Measurements from ENCODE around the gene NKIRAS2. TPM values are rescaled to one million over a fixed set of nuclear protein-coding genes. Genes with fewer than 3 reads are reported as not detected.

The NKIRAS2 gene
- total RNA-seq, 2 donors from 2014 or later, result 38.8 to 98.8 TPM

DNA sequence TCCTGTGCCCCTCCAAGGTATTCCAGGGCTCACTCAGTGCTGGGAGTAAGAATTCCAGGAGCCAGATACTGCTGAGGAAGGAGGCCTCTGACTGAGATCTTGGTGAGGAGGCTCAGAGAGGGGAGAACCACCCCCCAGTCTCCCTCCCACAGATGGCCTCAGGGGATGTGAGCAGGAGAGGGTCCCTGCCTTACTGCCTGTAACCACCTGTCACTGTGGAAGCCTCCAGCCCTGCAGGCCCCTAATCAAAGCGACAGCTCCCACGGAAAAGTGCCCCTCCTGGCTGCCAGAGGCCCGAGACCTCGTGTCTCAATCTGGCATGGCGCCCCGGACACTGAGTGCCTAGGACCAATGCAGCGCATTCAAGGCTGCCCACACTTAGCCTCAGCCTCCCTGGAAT is 38.2 kb downstream of the NKIRAS2 start:
- DNase-seq (ENCODE audit: low spot score), result no peak

GRCh38 chr17:42059815-42060214 is 39.9 kb downstream of the NKIRAS2 start:
- H3K4me1 ChIP-seq (replicated peaks), result no peaks in the 10 kb centered on the region
- H3K36me3 ChIP-seq, result no peaks in the 10 kb centered on the region
- TF ChIP-seq POLR2AphosphoS5 (IDR thresholded peaks at IDR 0.05) (no peak), POLR2A (IDR thresholded peaks at IDR 0.05) (no peak)
- TF ChIP-seq, protein P1, sequence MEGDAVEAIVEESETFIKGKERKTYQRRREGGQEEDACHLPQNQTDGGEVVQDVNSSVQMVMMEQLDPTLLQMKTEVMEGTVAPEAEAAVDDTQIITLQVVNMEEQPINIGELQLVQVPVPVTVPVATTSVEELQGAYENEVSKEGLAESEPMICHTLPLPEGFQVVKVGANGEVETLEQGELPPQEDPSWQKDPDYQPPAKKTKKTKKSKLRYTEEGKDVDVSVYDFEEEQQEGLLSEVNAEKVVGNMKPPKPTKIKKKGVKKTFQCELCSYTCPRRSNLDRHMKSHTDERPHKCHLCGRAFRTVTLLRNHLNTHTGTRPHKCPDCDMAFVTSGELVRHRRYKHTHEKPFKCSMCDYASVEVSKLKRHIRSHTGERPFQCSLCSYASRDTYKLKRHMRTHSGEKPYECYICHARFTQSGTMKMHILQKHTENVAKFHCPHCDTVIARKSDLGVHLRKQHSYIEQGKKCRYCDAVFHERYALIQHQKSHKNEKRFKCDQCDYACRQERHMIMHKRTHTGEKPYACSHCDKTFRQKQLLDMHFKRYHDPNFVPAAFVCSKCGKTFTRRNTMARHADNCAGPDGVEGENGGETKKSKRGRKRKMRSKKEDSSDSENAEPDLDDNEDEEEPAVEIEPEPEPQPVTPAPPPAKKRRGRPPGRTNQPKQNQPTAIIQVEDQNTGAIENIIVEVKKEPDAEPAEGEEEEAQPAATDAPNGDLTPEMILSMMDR (IDR thresholded peaks at IDR 0.05), result no peak
- no peak for DNase-seq (ENCODE audit: low spot score)
- 79% methylated on average over 4 of the region's 4 CpGs for WGBS
- H3K4me3 ChIP-seq, result no peak overlapping the region
- no peak overlapping the region for H3K27ac ChIP-seq
- intact Hi-C loops (cut with DNase I), result no loop called here
- no peaks in the 10 kb centered on the region for H3K27me3 ChIP-seq (replicated peaks; ENCODE audit: insufficient read depth)
- no peaks in the 10 kb centered on the region for H3K9me3 ChIP-seq

More for the DNA sequence above, 38.2 kb downstream of the NKIRAS2 start:
- no peak overlapping the region for H3K4me3 ChIP-seq
- H3K36me3 ChIP-seq, result no peaks in the 10 kb centered on the region
- H3K4me1 ChIP-seq (replicated peaks), result no peaks in the 10 kb centered on the region
- TF ChIP-seq POLR2AphosphoS5 (IDR thresholded peaks at IDR 0.05) (no peak), POLR2A (IDR thresholded peaks at IDR 0.05) (no peak)
- TF ChIP-seq, protein P1 (IDR thresholded peaks at IDR 0.05), result no peak
- WGBS, result 63% methylated on average over 7 of the region's 7 CpGs
- H3K9me3 ChIP-seq, result no peaks in the 10 kb centered on the region
- no peaks in the 10 kb centered on the region for H3K27me3 ChIP-seq (replicated peaks; ENCODE audit: insufficient read depth)
- intact Hi-C loops (cut with DNase I), result no loop called here
- no peak overlapping the region for H3K27ac ChIP-seq

DNA sequence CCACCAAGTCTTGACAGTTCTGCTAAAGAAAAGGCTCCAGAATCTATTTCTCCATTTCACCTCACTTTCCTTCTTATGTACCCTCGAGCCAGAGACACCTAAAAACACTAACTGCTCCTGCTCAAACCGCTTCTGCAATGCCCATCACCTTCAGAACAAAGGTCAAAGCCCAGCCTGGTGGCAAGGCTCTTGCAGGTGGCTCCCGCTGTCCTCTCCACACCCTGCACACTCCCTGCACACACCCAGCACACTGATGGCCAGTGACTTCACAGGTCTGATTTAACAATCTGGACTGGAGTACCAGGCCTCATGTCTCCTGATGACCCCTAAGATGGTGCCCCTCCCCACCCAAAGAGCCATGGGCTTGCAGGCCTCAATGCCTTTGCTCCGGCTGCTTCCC is 40.3 kb downstream of the NKIRAS2 start:
- intact Hi-C loops (cut with DNase I), result no loop called here
- Histone ChIP-seq H3K27ac (no peak overlapping the region), H3K4me1 (replicated peaks) (no peaks in the 10 kb centered on the region), H3K4me3 (no peak overlapping the region), H3K9me3 (no peaks in the 10 kb centered on the region), H3K27me3 (replicated peaks; ENCODE audit: insufficient read depth) (no peaks in the 10 kb centered on the region), H3K36me3 (no peaks in the 10 kb centered on the region)
- TF ChIP-seq POLR2AphosphoS5 (IDR thresholded peaks at IDR 0.05) (no peak), POLR2A (IDR thresholded peaks at IDR 0.05) (no peak)
- TF ChIP-seq, protein P1 (IDR thresholded peaks at IDR 0.05), result no peak
- DNase-seq (ENCODE audit: low spot score), result no peak
- 93% methylated on average over 4 of the region's 4 CpGs for WGBS

DNA sequence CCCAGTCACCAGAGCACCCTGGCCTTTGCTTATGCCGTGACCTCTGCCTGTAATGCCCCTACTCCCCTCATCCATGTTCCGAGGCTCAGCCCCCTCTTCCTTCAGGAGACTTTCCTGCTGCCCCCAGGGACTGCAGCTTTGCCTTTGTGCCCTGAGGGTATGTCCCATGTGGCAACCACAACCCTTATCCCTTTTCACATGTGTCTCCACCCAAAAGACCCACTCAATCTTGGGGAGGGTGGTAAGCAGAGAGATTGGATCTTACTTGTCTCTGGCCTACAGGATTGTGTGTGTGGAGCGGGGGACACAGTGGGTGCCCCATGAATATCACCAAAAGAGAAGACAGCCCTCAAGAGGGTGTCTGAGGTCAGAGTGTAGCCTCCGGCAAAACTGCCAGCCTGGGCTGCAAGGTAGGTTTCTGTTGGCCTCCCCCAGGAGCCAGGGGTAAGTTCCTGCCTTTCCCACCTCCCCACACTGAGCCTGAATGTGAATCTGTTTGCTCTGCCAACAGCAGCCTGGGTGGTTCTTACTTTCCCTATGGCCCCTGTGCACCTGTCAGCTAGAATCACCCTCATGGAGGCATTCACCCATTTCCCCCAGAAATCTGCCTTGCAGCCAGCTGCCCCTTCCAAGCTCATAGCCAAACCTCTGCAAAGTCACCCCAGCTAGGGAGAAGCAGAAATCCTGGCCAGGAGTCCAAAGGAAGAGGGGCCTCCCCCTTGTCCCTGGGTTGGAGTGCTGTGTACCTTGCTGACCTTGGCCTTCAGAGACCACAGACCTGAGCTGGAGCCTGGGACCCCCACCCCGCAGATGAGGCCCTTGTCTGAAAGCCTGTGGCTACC is 42.0 kb downstream of the NKIRAS2 start:
- H3K4me3 ChIP-seq, result no peak overlapping the region
- WGBS, result 76% methylated on average over 5 of the region's 5 CpGs
- TF ChIP-seq, protein P1 (IDR thresholded peaks at IDR 0.05), result no peak
- no peak overlapping the region for H3K27ac ChIP-seq
- DNase-seq (ENCODE audit: low spot score), result no peak
- H3K36me3 ChIP-seq, result no peaks in the 10 kb centered on the region
- H3K9me3 ChIP-seq, result no peaks in the 10 kb centered on the region
- intact Hi-C loops (cut with DNase I), result no loop called here
- H3K4me1 ChIP-seq (replicated peaks), result no peaks in the 10 kb centered on the region
- no peaks in the 10 kb centered on the region for H3K27me3 ChIP-seq (replicated peaks; ENCODE audit: insufficient read depth)

GRCh38 chr17:42062681-42063080 is 42.8 kb downstream of the NKIRAS2 start:
- Histone ChIP-seq H3K27me3 (replicated peaks; ENCODE audit: insufficient read depth) (no peaks in the 10 kb centered on the region), H3K36me3 (no peaks in the 10 kb centered on the region), H3K4me3 (no peak overlapping the region), H3K27ac (no peak overlapping the region), H3K4me1 (replicated peaks) (no peaks in the 10 kb centered on the region), H3K9me3 (no peaks in the 10 kb centered on the region)
- WGBS, result 85% methylated on average over 13 of the region's 14 CpGs
- no peak for DNase-seq (ENCODE audit: low spot score)
- intact Hi-C loops (cut with DNase I), result no loop called here
- TF ChIP-seq POLR2AphosphoS5 (IDR thresholded peaks at IDR 0.05), result no peak
